IMR-90 (cell line): Measurements from ENCODE around the gene TENM4. TPM values are rescaled to one million over a fixed set of nuclear protein-coding genes. Genes with fewer than 3 reads are reported as not detected.
A peak's percentile ranks its signal among the peaks of the same experiment; 100 is the strongest.

Experiments used
- ATAC-seq: fragments of 200-7000 bp; cut with Tn5 transposase; 2 replicates; pipeline ENCODE4 v1.9.1; 2020; ENCODE audit warnings: low read depth, mild to moderate bottlenecking, moderate library complexity
- BruUV-seq: library from RNA; stranded (reverse); fragments of 400-500 nt; replicated peaks from 2 replicates; lab custom pipeline; 2021; lab: Mats Ljungman, UMichigan
- CTCF ChIA-PET: fragments of 300-600 bp; formaldehyde crosslinking; extraction: SDS; loops from one replicate; lab custom pipeline; 2021; ENCODE audit warnings: antibody characterized with exemption; lab: Yijun Ruan, JAX
- POLR2A ChIA-PET: fragments of 300-600 bp; sonication (Branson Sonifier 250); formaldehyde crosslinking; loops from one replicate; lab custom pipeline; 2022; ENCODE audit warnings: antibody characterized with exemption; ENCODE audit not compliant: unreplicated experiment; lab: Charles Lee
- DNase-seq: peaks from one replicate; pipeline ENCODE4 v3.0.0; 2013
- H2AFZ ChIP-seq: replicated peaks from 2 replicates; pipeline ENCODE3; 2013; ENCODE audit warnings: low read length, mild to moderate bottlenecking; ENCODE audit not compliant: poor library complexity
- H2AK5ac ChIP-seq: 2 replicates; pipeline ENCODE4 v1.6.1; 2013; ENCODE audit warnings: low read depth, low read length, inconsistent platforms
- H2AK9ac ChIP-seq: replicated peaks from 2 replicates; pipeline ENCODE3; 2013; ENCODE audit warnings: mild to moderate bottlenecking, low read depth, low read length, moderate library complexity; ENCODE audit not compliant: poor library complexity
- H2BK120ac ChIP-seq: 2 replicates; pipeline ENCODE4 v1.6.1; 2013; ENCODE audit warnings: low read depth, low read length, inconsistent platforms
- H2BK15ac ChIP-seq: 3 replicates; pipeline ENCODE4 v1.6.1; 2013; ENCODE audit warnings: low read depth, low read length, inconsistent platforms
- H2BK20ac ChIP-seq: 2 replicates; pipeline ENCODE4 v1.6.1; 2013; ENCODE audit warnings: low read depth, mild to moderate bottlenecking, inconsistent platforms, low read length, moderate library complexity
- H2BK5ac ChIP-seq: 2 replicates; pipeline ENCODE4 v1.6.1; 2013; ENCODE audit warnings: mild to moderate bottlenecking, low read depth, low read length, inconsistent platforms; ENCODE audit not compliant: poor library complexity, severe bottlenecking
- H3K14ac ChIP-seq: replicated peaks from 2 replicates; pipeline ENCODE4 v1.6.1; 2013; ENCODE audit warnings: low read depth, low read length, inconsistent platforms
- H3K18ac ChIP-seq: 2 replicates; pipeline ENCODE4 v1.6.1; 2013; ENCODE audit warnings: low read depth, low read length, control low read depth
- H3K23ac ChIP-seq: 2 replicates; pipeline ENCODE4 v1.6.1; 2013; ENCODE audit warnings: low read depth, low read length, inconsistent platforms
- H3K27ac ChIP-seq: 2 replicates; pipeline ENCODE4 v1.5.1; 2013; ENCODE audit warnings: mild to moderate bottlenecking, control low read depth, low read length; ENCODE audit not compliant: insufficient read depth
- H3K27me3 ChIP-seq: 2 replicates; pipeline ENCODE4 v1.6.1; 2013; ENCODE audit warnings: low read length; ENCODE audit not compliant: control insufficient read depth, insufficient read depth
- H3K36me3 ChIP-seq: 2 replicates; pipeline ENCODE4 v1.6.1; 2013; ENCODE audit warnings: low read length, mixed read lengths; ENCODE audit not compliant: control insufficient read depth, insufficient read depth
- H3K4ac ChIP-seq: 2 replicates; pipeline ENCODE4 v1.6.1; 2013; ENCODE audit warnings: low read depth, low read length, inconsistent platforms
- H3K4me1 ChIP-seq: 2 replicates; pipeline ENCODE4 v1.6.1; 2013; ENCODE audit warnings: low read length, mixed read lengths; ENCODE audit not compliant: control insufficient read depth, insufficient read depth
- H3K4me2 ChIP-seq: 2 replicates; pipeline ENCODE4 v1.6.1; 2013; ENCODE audit warnings: low read depth, mild to moderate bottlenecking, control low read depth, low read length, moderate library complexity
- H3K4me3 ChIP-seq: 2 replicates; pipeline ENCODE4 v1.5.1; 2013; ENCODE audit warnings: low read depth, mild to moderate bottlenecking, control low read depth, low read length, moderate library complexity; ENCODE audit not compliant: insufficient read depth
- H3K56ac ChIP-seq: 2 replicates; pipeline ENCODE4 v1.6.1; 2013; ENCODE audit warnings: low read length, inconsistent platforms; ENCODE audit not compliant: insufficient read depth; ENCODE audit errors: extremely low read depth
- H3K79me1 ChIP-seq, 2 experiments: 2 replicates each; pipeline ENCODE4 v1.6.1; 2013; ENCODE audit warnings: low read length in 2 of 2, inconsistent platforms in 1 of 2, low read depth in 1 of 2
- H3K9ac ChIP-seq: 2 replicates; pipeline ENCODE4 v1.6.1; 2013; ENCODE audit warnings: low read depth, low read length, control low read depth
- H3K9me1 ChIP-seq: 2 replicates; pipeline ENCODE4 v1.6.1; 2013; ENCODE audit warnings: low read length, inconsistent platforms; ENCODE audit not compliant: insufficient read depth
- H3K9me3 ChIP-seq: 2 replicates; pipeline ENCODE4 v1.6.1; 2013; ENCODE audit warnings: low read length; ENCODE audit not compliant: control insufficient read depth, insufficient read depth
- H4K20me1 ChIP-seq: 2 replicates; pipeline ENCODE4 v1.6.1; 2013; ENCODE audit warnings: low read length, inconsistent platforms; ENCODE audit not compliant: insufficient read depth
- H4K5ac ChIP-seq: 2 replicates; pipeline ENCODE4 v1.6.1; 2013; ENCODE audit warnings: mild to moderate bottlenecking, low read depth, low read length, control low read depth
- H4K8ac ChIP-seq, 2 experiments: 2 replicates each; pipeline ENCODE4 v1.6.1; 2013; ENCODE audit warnings: low read depth in 2 of 2, low read length in 2 of 2, control low read depth in 1 of 2, inconsistent platforms in 1 of 2
- H4K91ac ChIP-seq: 2 replicates; pipeline ENCODE4 v1.6.1; 2013; ENCODE audit warnings: low read depth, low read length, inconsistent platforms; ENCODE audit not compliant: insufficient read depth
- BHLHE40 ChIP-seq: fragments of 150-350 bp; IDR thresholded peaks from 2 replicates; pipeline ENCODE4 v1.6.1; 2016; ENCODE audit warnings: mild to moderate bottlenecking, low read depth, low read length
- CEBPB ChIP-seq: IDR thresholded peaks from 2 replicates; pipeline ENCODE4 v1.6.1; 2012; ENCODE audit warnings: low read depth, low read length, improper control_type of control experiment
- CHD1 ChIP-seq: IDR thresholded peaks from 2 replicates; pipeline ENCODE4 v1.6.1; 2012; ENCODE audit warnings: low read depth, low read length, improper control_type of control experiment
- FOS ChIP-seq: fragments of 150-350 bp; IDR thresholded peaks from 2 replicates; pipeline ENCODE4 v1.6.1; 2016; ENCODE audit warnings: low read depth, low read length
- MAZ ChIP-seq: IDR thresholded peaks from 2 replicates; pipeline ENCODE4 v1.6.1; 2012; ENCODE audit warnings: low read depth, mild to moderate bottlenecking, low read length, improper control_type of control experiment, moderate library complexity, borderline replicate concordance
- MXI1 ChIP-seq: IDR thresholded peaks from 2 replicates; pipeline ENCODE4 v1.6.1; 2012; ENCODE audit warnings: low read depth, mild to moderate bottlenecking, low read length, moderate library complexity, borderline replicate concordance
- NFE2L2 ChIP-seq: fragments of 150-350 bp; IDR thresholded peaks from 2 replicates; pipeline ENCODE4 v1.6.1; 2016; ENCODE audit warnings: low read depth, mild to moderate bottlenecking, low read length
- POLR2A ChIP-seq: IDR thresholded peaks from 2 replicates; pipeline ENCODE4 v1.6.1; 2012; ENCODE audit warnings: mild to moderate bottlenecking, low read depth, low read length
- RAD21 ChIP-seq: IDR thresholded peaks from 2 replicates; pipeline ENCODE4 v1.6.1; 2012; ENCODE audit warnings: low read length, improper control_type of control experiment
- RCOR1 ChIP-seq: IDR thresholded peaks from 2 replicates; pipeline ENCODE4 v1.6.1; 2012; ENCODE audit warnings: mild to moderate bottlenecking, low read length, improper control_type of control experiment; ENCODE audit not compliant: insufficient replicate concordance
- SMC3 ChIP-seq: fragments of 150-350 bp; IDR thresholded peaks from 2 replicates; pipeline ENCODE4 v1.6.1; 2016; ENCODE audit warnings: low read depth, mild to moderate bottlenecking, antibody characterized with exemption, low read length, moderate library complexity
- WGBS, 2 experiments: methylation state at CpG; one replicate each; pipeline versions ENCODE4 v1.1.5 to v1.1.7; 2013; ENCODE audit warnings: missing lambda C conversion rate in 2 of 2; ENCODE audit not compliant: insufficient read length in 1 of 2; ENCODE audit errors: extremely low coverage in 2 of 2; 5-methylcytosine and 5-hydroxymethylcytosine counted together
- dilution Hi-C: fragments of 300-500 bp; cut with HindIII; formaldehyde crosslinking; loops from one replicate; pipeline ENCODE4 v1.14.3; 2018; ENCODE audit warnings: low sequenced_read_pairs; ENCODE audit not compliant: unreplicated experiment
- in situ Hi-C: fragments of 300-500 bp; cut with MboI; formaldehyde crosslinking; loops from 3 replicates; pipeline ENCODE4 v1.14.3; 2019; ENCODE audit warnings: low sequenced_read_pairs, inconsistent platforms, mixed read lengths
- intact Hi-C: fragments of 100-400 bp; cut with micrococcal nuclease; formaldehyde crosslinking; loops from 2 replicates; pipeline ENCODE4 v1.10.0; 2022
- polyA plus RNA-seq, 3 experiments: library from polyadenylated mRNA; depleted of rRNA; stranded (reverse); fragments of >200 nt; gene quantifications; 2 replicates each; pipeline ENCODE4 v1.2.3, GENCODE V29; 2012; ENCODE audit warnings: low replicate concordance in 1 of 3
- total RNA-seq: library from RNA; depleted of rRNA; stranded (reverse); fragments of >200 nt; gene quantifications from 2 replicates; pipeline ENCODE4 v1.2.3, GENCODE V29; 2012
- TF ChIP-seq, protein P1 (sequence below): fragments of 150-350 bp; IDR thresholded peaks from 2 replicates; pipeline ENCODE4 v1.6.1; 2017; ENCODE audit warnings: mild to moderate bottlenecking, antibody characterized with exemption, low read length, low read depth
- TF ChIP-seq, protein P2 (sequence below): conservative IDR thresholded peaks from 2 replicates; pipeline ENCODE4 v1.5.1; 2012; ENCODE audit warnings: mild to moderate bottlenecking, low read depth, low read length, improper control_type of control experiment
- TF ChIP-seq, protein P3 (sequence below): fragments of 150-350 bp; IDR thresholded peaks from 2 replicates; pipeline ENCODE4 v1.6.1; 2016; ENCODE audit warnings: low read depth, mild to moderate bottlenecking, low read length, moderate library complexity, borderline replicate concordance

TENM4 gene
- total and polyA plus RNA-seq, 2 of the 4 experiments (the other 2 are of a cell fraction), result 7.4 to 9.0 TPM

DNA sequence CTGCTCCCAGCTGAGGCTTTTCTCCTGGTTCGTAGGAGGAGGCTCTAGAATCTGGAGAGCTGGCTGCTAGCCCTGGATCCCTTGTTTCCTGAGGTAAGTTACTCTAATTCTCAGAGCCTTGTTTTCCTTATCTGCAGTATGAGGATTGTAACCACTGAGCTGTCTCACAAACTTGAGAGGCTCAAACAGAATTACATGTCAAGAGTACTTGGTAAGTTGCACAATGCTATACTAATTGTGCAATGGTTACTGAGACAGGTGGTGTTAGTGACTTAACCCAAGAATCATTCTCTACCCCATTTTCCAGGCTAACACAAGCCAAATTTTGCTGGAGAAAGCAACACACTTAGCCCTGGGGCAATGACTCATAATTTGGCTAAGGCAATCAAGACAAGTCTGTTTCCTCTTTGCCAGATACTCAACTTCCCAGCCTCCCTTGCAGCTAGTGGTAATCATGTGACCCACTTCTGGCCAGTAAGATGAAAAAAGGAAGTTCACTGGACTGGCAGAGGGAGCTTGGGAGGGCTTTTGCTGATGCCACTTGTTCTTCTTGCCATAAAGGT lies 348.0 kb downstream of the TENM4 start:
- Histone ChIP-seq H3K79me1 (no peaks in the 10 kb centered on the region), H3K4me2 (peak overlapping the region; percentile 54; the same call in 1 of the 2 replicates), H2AFZ (peak overlapping the region; percentile 90), H4K8ac (peak overlapping the region; percentile 66 to 98), H3K18ac (peak overlapping the region; percentile 77), H3K4ac (peak overlapping the region; percentile 92), H3K27ac (peak overlapping the region; percentile 88), H3K56ac (no peak overlapping the region; the same call in 1 of the 2 replicates), H3K14ac (peak overlapping the region; percentile 71), H4K91ac (peak overlapping the region; percentile 71), H3K36me3 (no peaks in the 10 kb centered on the region), H3K9me3 (peaks cover 6% of the 10 kb centered on the region; the same call in 1 of the 2 replicates), H2AK5ac (peak overlapping the region; percentile 82), H3K9me1 (peaks cover 21% of the 10 kb centered on the region), H2AK9ac (peak overlapping the region; percentile 21), H3K27me3 (no peaks in the 10 kb centered on the region), H2BK20ac (peak overlapping the region; percentile 81), H4K20me1 (peaks cover 7% of the 10 kb centered on the region; the same call in 1 of the 2 replicates), H3K9ac (no peak overlapping the region), H4K5ac (peak overlapping the region; percentile 95), H2BK5ac (peak overlapping the region; percentile 83), H3K23ac (peak overlapping the region; percentile 33; the same call in 1 of the 2 replicates), H2BK15ac (peak overlapping the region; percentile 45; the same call in 1 of the 3 replicates), H2BK120ac (peak overlapping the region; percentile 87), H3K4me1 (peaks cover 18% of the 10 kb centered on the region), H3K4me3 (no peak overlapping the region)
- no CpG with 5 or more reads among the region's 1 CpG for WGBS, 2 experiments
- POLR2A ChIA-PET, result no interaction called here
- intact Hi-C loops (loop anchor here (2.0 kb wide), 1 partner anchor 144 kb away; no protein-coding TSS in a partner anchor), in situ Hi-C loops (loop anchor here (10.0 kb wide), 2 partner anchors 342 to 438 kb away; no protein-coding TSS in a partner anchor), dilution Hi-C loops (no loop called here)
- DNase-seq (peak; percentile 100), ATAC-seq (peak; percentile 81)
- CTCF ChIA-PET, result interaction anchor here (0.6 kb wide), 1 partner anchor 8 kb away, joined by 3 read pairs; no protein-coding TSS in a partner anchor
- BruUV-seq, result no TSS peak
- TF ChIP-seq MAZ (no peak), CHD1 (no peak), SMC3 (peak; percentile 12; the same call in 1 of the 2 replicates), NFE2L2 (no peak), MXI1 (no peak), RAD21 (no peak), FOS (peak; percentile 82), BHLHE40 (0 out of 2 replicates have a peak, but pooled peaks have one; percentile 27), POLR2A (no peak), RCOR1 (peak; percentile 97), CEBPB (peak; percentile 100)
- TF ChIP-seq, protein P1, sequence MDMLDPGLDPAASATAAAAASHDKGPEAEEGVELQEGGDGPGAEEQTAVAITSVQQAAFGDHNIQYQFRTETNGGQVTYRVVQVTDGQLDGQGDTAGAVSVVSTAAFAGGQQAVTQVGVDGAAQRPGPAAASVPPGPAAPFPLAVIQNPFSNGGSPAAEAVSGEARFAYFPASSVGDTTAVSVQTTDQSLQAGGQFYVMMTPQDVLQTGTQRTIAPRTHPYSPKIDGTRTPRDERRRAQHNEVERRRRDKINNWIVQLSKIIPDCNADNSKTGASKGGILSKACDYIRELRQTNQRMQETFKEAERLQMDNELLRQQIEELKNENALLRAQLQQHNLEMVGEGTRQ, result peak; percentile 87
- TF ChIP-seq, protein P2, sequence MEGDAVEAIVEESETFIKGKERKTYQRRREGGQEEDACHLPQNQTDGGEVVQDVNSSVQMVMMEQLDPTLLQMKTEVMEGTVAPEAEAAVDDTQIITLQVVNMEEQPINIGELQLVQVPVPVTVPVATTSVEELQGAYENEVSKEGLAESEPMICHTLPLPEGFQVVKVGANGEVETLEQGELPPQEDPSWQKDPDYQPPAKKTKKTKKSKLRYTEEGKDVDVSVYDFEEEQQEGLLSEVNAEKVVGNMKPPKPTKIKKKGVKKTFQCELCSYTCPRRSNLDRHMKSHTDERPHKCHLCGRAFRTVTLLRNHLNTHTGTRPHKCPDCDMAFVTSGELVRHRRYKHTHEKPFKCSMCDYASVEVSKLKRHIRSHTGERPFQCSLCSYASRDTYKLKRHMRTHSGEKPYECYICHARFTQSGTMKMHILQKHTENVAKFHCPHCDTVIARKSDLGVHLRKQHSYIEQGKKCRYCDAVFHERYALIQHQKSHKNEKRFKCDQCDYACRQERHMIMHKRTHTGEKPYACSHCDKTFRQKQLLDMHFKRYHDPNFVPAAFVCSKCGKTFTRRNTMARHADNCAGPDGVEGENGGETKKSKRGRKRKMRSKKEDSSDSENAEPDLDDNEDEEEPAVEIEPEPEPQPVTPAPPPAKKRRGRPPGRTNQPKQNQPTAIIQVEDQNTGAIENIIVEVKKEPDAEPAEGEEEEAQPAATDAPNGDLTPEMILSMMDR, result no peak
- TF ChIP-seq, protein P3, sequence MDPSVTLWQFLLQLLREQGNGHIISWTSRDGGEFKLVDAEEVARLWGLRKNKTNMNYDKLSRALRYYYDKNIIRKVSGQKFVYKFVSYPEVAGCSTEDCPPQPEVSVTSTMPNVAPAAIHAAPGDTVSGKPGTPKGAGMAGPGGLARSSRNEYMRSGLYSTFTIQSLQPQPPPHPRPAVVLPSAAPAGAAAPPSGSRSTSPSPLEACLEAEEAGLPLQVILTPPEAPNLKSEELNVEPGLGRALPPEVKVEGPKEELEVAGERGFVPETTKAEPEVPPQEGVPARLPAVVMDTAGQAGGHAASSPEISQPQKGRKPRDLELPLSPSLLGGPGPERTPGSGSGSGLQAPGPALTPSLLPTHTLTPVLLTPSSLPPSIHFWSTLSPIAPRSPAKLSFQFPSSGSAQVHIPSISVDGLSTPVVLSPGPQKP, result no peak
